GM12878 (cell line): ENCODE data around the gene VPS54. TPM values are rescaled to one million over a fixed set of nuclear protein-coding genes. Genes with fewer than 3 reads are reported as not detected.

Experiments used
- ATAC-seq: fragments of 200-7000 bp; cut with Tn5 transposase; 3 replicates; pipeline ENCODE4 v1.9.1; 2020; ENCODE audit warnings: mild to moderate bottlenecking, moderate library complexity
- BruUV-seq: library from RNA; stranded (reverse); fragments of 400-500 nt; replicated peaks from 2 replicates; lab custom pipeline; 2021; lab: Mats Ljungman, UMichigan
- CTCF ChIA-PET: fragments of 300-600 bp; sonication (Branson Sonifier 250); formaldehyde crosslinking; extraction: SDS; loops from one replicate; lab custom pipeline; 2021; ENCODE audit warnings: inconsistent platforms; lab: Yijun Ruan, JAX
- POLR2A ChIA-PET: fragments of 350-600 bp; formaldehyde crosslinking; extraction: SDS; loops from one replicate; lab custom pipeline; 2021; ENCODE audit warnings: inconsistent platforms; lab: Charles Lee
- RAD21 ChIA-PET: fragments of 300-600 bp; sonication (Branson Sonifier 250); formaldehyde crosslinking; loops from one replicate; lab custom pipeline; 2023; ENCODE audit warnings: antibody characterized with exemption; ENCODE audit not compliant: unreplicated experiment; lab: Charles Lee
- SMC1A ChIA-PET: fragments of 300-600 bp; sonication (Branson Sonifier 250); formaldehyde crosslinking; loops from one replicate; lab custom pipeline; 2023; ENCODE audit not compliant: unreplicated experiment, uncharacterized antibody; lab: Charles Lee
- DNase-seq: peaks from one replicate; pipeline ENCODE4 v3.0.0-alpha.2; 2011; ENCODE audit warnings: low read depth, low spot score
- FAIRE-seq: peaks from 3 replicates; lab custom pipeline; 2011; peaks lifted over from hg19 to GRCh38; lab: Jason Lieb, UNC
- H2AFZ ChIP-seq: 2 replicates; pipeline ENCODE4 v1.6.0; 2011; ENCODE audit warnings: low read depth, low read length, control low read depth; ENCODE audit not compliant: control insufficient read depth
- H3K27ac ChIP-seq: 2 replicates; pipeline ENCODE4 v1.5.1; 2011; ENCODE audit warnings: control low read depth; ENCODE audit not compliant: control insufficient read depth, insufficient read depth
- H3K27me3 ChIP-seq, 2 experiments: replicated peaks in 1 of 2; 2 replicates each; pipeline versions ENCODE4 v1.6.0 to v1.6.1; 2011; ENCODE audit warnings: low read length in 1 of 2; ENCODE audit not compliant: control insufficient read depth in 2 of 2, insufficient read depth in 2 of 2
- H3K36me3 ChIP-seq, 2 experiments: 2 replicates each; pipeline ENCODE4 v1.5.1; 2011; ENCODE audit warnings: low read length in 1 of 2; ENCODE audit not compliant: control insufficient read depth in 2 of 2, insufficient read depth in 2 of 2
- H3K4me1 ChIP-seq: 2 replicates; pipeline ENCODE4 v1.6.1; 2011; ENCODE audit warnings: mild to moderate bottlenecking, low read length, moderate library complexity, mixed read lengths; ENCODE audit not compliant: control insufficient read depth, insufficient read depth
- H3K4me2 ChIP-seq: 2 replicates; pipeline ENCODE4 v1.6.0; 2011; ENCODE audit warnings: control low read depth; ENCODE audit not compliant: control insufficient read depth, insufficient read depth
- H3K4me3 ChIP-seq: fragments of 200-600 bp; sonication (generic); 2 replicates; pipeline ENCODE4 v1.5.1; 2016
- H3K79me2 ChIP-seq: 2 replicates; pipeline ENCODE4 v1.6.0; 2011; ENCODE audit warnings: low read length; ENCODE audit not compliant: control insufficient read depth, insufficient read depth
- H3K9ac ChIP-seq: 2 replicates; pipeline ENCODE4 v1.8.0; 2011; ENCODE audit warnings: low read length, control low read depth, mixed read lengths; ENCODE audit not compliant: control insufficient read depth, insufficient read depth
- H3K9me3 ChIP-seq: replicated peaks from 3 replicates; pipeline ENCODE4 v1.5.1; 2011; ENCODE audit warnings: mild to moderate bottlenecking, low read length; ENCODE audit not compliant: control insufficient read depth, insufficient read depth
- H4K20me1 ChIP-seq: 2 replicates; pipeline ENCODE4 v1.6.0; 2011; ENCODE audit not compliant: control insufficient read depth, insufficient read depth
- ASH2L ChIP-seq: fragments of 300-600, 200-600 bp; sonication (generic); IDR thresholded peaks from 2 replicates; pipeline ENCODE4 v1.6.1; 2017; ENCODE audit warnings: low read depth, mild to moderate bottlenecking, borderline replicate concordance
- CBX5 ChIP-seq: sonication (generic); IDR thresholded peaks from 2 replicates; pipeline ENCODE4 v1.6.1; 2016; ENCODE audit warnings: low read depth, moderate library complexity, mild to moderate bottlenecking, inconsistent platforms
- CHD4 ChIP-seq: fragments of 200-600 bp; sonication (generic); IDR thresholded peaks from 2 replicates; pipeline ENCODE4 v1.6.1; 2016; ENCODE audit warnings: mild to moderate bottlenecking
- CREB1 ChIP-seq: IDR thresholded peaks from 2 replicates; pipeline ENCODE4 v1.6.1; 2012; ENCODE audit warnings: low read depth, mild to moderate bottlenecking, inconsistent platforms
- DPF2 ChIP-seq: fragments of 450-650 bp; IDR thresholded peaks from 2 replicates; pipeline ENCODE4 v1.6.1; 2017; ENCODE audit warnings: mild to moderate bottlenecking
- MEF2A ChIP-seq: IDR thresholded peaks from 2 replicates; pipeline ENCODE4 v1.6.1; 2011; ENCODE audit warnings: low read depth, mild to moderate bottlenecking, low read length, moderate library complexity; ENCODE audit not compliant: insufficient read depth
- MXI1 ChIP-seq: fragments of 150-350 bp; IDR thresholded peaks from 2 replicates; pipeline ENCODE4 v1.6.1; 2011; ENCODE audit warnings: low read depth, mild to moderate bottlenecking, inconsistent platforms, low read length, improper control_type of control experiment
- NFXL1 ChIP-seq: fragments of 450-650 bp; IDR thresholded peaks from 2 replicates; pipeline ENCODE4 v1.6.1; 2017; ENCODE audit warnings: antibody characterized with exemption, mild to moderate bottlenecking, borderline replicate concordance
- NFYB ChIP-seq: IDR thresholded peaks from 2 replicates; pipeline ENCODE4 v1.6.1; 2011; ENCODE audit warnings: low read depth, mild to moderate bottlenecking, low read length, improper control_type of control experiment, moderate library complexity; ENCODE audit not compliant: insufficient read depth
- RCOR1 ChIP-seq: conservative IDR thresholded peaks from 2 replicates; pipeline ENCODE4 v1.6.1; 2012; ENCODE audit warnings: low read depth, low read length, improper control_type of control experiment
- RELA ChIP-seq: fragments of 450-650 bp; IDR thresholded peaks from 2 replicates; pipeline ENCODE4 v1.8.0; 2014; ENCODE audit warnings: borderline replicate concordance; ENCODE audit not compliant: partially characterized antibody
- ZBED1 ChIP-seq: IDR thresholded peaks from 2 replicates; pipeline ENCODE4 v1.6.1; 2016; ENCODE audit warnings: borderline replicate concordance
- WGBS: methylation state at CpG from one replicate; pipeline ENCODE4 v1.1.6; 2016; ENCODE audit warnings: low lambda C conversion rate; ENCODE audit not compliant: insufficient replicate concordance, insufficient coverage; ENCODE audit errors: missing lambda C conversion rate; 5-methylcytosine and 5-hydroxymethylcytosine counted together
- in situ Hi-C: fragments of 300-500 bp; cut with MboI; formaldehyde crosslinking; loops from 9 replicates; pipeline ENCODE4 v1.14.3; 2018; ENCODE audit warnings: mixed read lengths
- intact Hi-C: fragments of 100-400 bp; cut with micrococcal nuclease; formaldehyde crosslinking; loops from one replicate; pipeline ENCODE4 v1.14.2; 2022; ENCODE audit not compliant: unreplicated experiment
- polyA plus RNA-seq, 11 experiments: library from polyadenylated mRNA; depleted of rRNA in 4 of 11; unstranded in 6 of 11; stranded (reverse) in 5 of 11; fragments of >200 nt; fragmentation: Nextera tagmentation in 4 of 11; fragmentation: Illumina TruSeq in 1 of 11; extraction: Ambion mirVana in 4 of 11; extraction: Trizol in 1 of 11; gene quantifications; 1 replicate in 1 of 11; 2 replicates in 10 of 11; pipeline versions ENCODE4 v1.2.1 to v1.2.3, GENCODE V29; 2011 to 2016; ENCODE audit warnings: inconsistent platforms in 2 of 11, missing spikeins in 2 of 11, low read depth in 1 of 11
- total RNA-seq, 4 experiments: library from RNA; depleted of rRNA in 3 of 4; stranded (reverse); fragments of >200 nt in 3 of 4; fragmentation: Illumina TruSeq in 1 of 4; extraction: Trizol in 1 of 4; gene quantifications; 2 replicates each; pipeline versions ENCODE4 v1.2.1 to v1.2.3, GENCODE V29; 2013 to 2021
- TF ChIP-seq, protein P1 (sequence below): fragments of 450-650 bp; IDR thresholded peaks from 2 replicates; pipeline ENCODE4 v1.6.1; 2018; ENCODE audit warnings: mild to moderate bottlenecking, low read depth, moderate library complexity; ENCODE audit not compliant: partially characterized antibody
- TF ChIP-seq, protein P2 (sequence below): IDR thresholded peaks from 2 replicates; pipeline ENCODE4 v1.6.1; 2012; ENCODE audit warnings: low read depth, low read length, improper control_type of control experiment
- TF ChIP-seq, protein P3 (sequence below): fragments of 450-650 bp; IDR thresholded peaks from 2 replicates; pipeline ENCODE4 v1.6.1; 2016; ENCODE audit warnings: mild to moderate bottlenecking

VPS54 gene
- total and polyA plus RNA-seq, 10 of the 15 experiments (the other 5 are each of a cell fraction or from before 2014, with no cell fraction given): 1.6 to 16.2 (median 9.3) TPM

DNA sequence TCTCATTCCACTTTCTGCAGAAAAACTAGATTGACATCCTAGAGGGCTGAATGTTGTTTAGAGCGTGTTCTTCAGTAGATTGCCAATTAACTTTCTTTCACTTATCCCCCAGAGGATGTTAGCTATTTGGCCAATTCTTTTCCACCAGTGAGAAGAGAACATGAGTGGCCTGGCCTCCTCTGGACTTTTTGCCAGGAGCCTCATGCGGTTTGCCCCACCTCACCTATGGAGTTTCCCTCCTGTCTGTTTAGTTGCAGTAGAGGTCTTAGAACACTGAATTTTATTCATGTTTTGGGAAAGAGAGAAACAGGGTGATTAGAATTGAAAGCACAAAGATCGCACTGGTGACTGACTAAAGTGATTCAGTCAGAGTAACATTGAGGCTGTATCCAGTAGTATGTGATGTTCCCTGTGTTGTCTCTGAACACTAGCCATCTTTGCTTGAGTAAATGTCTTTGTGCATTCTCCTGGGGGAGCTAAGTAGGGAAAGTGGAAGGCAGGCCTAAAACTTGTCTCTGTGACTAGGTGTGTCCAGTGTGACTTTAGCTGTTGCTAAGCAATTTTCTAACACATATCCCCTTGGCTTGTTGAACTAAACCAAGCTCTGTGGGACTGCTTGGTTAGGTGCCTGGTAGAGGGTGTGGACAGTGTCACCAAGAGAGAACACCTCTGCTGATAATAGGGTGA is 143.5 kb downstream of the VPS54 start:
- H4K20me1 ChIP-seq: no peaks in the 10 kb centered on the region
- no peak overlapping the region for H3K27ac ChIP-seq
- H3K4me1 ChIP-seq: no peaks in the 10 kb centered on the region
- SMC1A ChIA-PET: interaction anchor here (0.7 to 2.8 kb wide), 7 partner anchors 10 to 96 kb away, joined by 3 to 7 read pairs (median 3); partner anchors contain the start of gene UGP2
- CTCF ChIA-PET: interaction anchor here (0.6 to 5.0 kb wide), 7 partner anchors 14 to 638 kb away, joined by 3 to 26 read pairs (median 6); no protein-coding TSS in a partner anchor
- TF ChIP-seq, protein P1, sequence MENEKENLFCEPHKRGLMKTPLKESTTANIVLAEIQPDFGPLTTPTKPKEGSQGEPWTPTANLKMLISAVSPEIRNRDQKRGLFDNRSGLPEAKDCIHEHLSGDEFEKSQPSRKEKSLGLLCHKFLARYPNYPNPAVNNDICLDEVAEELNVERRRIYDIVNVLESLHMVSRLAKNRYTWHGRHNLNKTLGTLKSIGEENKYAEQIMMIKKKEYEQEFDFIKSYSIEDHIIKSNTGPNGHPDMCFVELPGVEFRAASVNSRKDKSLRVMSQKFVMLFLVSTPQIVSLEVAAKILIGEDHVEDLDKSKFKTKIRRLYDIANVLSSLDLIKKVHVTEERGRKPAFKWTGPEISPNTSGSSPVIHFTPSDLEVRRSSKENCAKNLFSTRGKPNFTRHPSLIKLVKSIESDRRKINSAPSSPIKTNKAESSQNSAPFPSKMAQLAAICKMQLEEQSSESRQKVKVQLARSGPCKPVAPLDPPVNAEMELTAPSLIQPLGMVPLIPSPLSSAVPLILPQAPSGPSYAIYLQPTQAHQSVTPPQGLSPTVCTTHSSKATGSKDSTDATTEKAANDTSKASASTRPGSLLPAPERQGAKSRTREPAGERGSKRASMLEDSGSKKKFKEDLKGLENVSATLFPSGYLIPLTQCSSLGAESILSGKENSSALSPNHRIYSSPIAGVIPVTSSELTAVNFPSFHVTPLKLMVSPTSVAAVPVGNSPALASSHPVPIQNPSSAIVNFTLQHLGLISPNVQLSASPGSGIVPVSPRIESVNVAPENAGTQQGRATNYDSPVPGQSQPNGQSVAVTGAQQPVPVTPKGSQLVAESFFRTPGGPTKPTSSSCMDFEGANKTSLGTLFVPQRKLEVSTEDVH: no peak
- TF ChIP-seq ZBED1 (no peak), NFYB (no peak), RCOR1 (no peak), MXI1 (no peak), DPF2 (no peak), CBX5 (no peak), CREB1 (no peak), NFXL1 (no peak), CHD4 (no peak), ASH2L (no peak), MEF2A (no peak), RELA (no peak)
- TF ChIP-seq, protein P2, sequence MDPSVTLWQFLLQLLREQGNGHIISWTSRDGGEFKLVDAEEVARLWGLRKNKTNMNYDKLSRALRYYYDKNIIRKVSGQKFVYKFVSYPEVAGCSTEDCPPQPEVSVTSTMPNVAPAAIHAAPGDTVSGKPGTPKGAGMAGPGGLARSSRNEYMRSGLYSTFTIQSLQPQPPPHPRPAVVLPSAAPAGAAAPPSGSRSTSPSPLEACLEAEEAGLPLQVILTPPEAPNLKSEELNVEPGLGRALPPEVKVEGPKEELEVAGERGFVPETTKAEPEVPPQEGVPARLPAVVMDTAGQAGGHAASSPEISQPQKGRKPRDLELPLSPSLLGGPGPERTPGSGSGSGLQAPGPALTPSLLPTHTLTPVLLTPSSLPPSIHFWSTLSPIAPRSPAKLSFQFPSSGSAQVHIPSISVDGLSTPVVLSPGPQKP: no peak
- TF ChIP-seq, protein P3, sequence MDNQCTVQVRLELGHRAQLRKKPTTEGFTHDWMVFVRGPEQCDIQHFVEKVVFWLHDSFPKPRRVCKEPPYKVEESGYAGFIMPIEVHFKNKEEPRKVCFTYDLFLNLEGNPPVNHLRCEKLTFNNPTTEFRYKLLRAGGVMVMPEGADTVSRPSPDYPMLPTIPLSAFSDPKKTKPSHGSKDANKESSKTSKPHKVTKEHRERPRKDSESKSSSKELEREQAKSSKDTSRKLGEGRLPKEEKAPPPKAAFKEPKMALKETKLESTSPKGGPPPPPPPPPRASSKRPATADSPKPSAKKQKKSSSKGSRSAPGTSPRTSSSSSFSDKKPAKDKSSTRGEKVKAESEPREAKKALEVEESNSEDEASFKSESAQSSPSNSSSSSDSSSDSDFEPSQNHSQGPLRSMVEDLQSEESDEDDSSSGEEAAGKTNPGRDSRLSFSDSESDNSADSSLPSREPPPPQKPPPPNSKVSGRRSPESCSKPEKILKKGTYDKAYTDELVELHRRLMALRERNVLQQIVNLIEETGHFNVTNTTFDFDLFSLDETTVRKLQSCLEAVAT: no peak
- no peaks in the 10 kb centered on the region for H3K79me2 ChIP-seq
- peaks cover 10% of the 10 kb centered on the region for H3K9me3 ChIP-seq
- 94% methylated on average over 3 of the region's 3 CpGs for WGBS
- H3K4me3 ChIP-seq: no peak overlapping the region
- H3K9ac ChIP-seq: no peak overlapping the region
- in situ Hi-C loops: no loop called here
- DNase-seq: no peak
- H2AFZ ChIP-seq: no peak overlapping the region
- intact Hi-C loops: no loop called here
- RAD21 ChIA-PET: no interaction called here
- ATAC-seq: no peak
- H3K4me2 ChIP-seq: no peak overlapping the region
- H3K36me3 ChIP-seq: peaks cover 0 to 4% of the 10 kb centered on the region in 2 experiments; a peak in 2 of 4 replicates
- BruUV-seq: no TSS peak
- no peak for FAIRE-seq
- POLR2A ChIA-PET: interaction anchor here (0.6 to 1.1 kb wide), 2 partner anchors 12 to 137 kb away, joined by 3 read pairs; no protein-coding TSS in a partner anchor
- no peaks in the 10 kb centered on the region for H3K27me3 ChIP-seq
